HepG2 (cell line): ENCODE data around the gene DNAJC7. TPM values are rescaled to one million over a fixed set of nuclear protein-coding genes. Genes with fewer than 3 reads are reported as not detected.

ENCODE experiments used
- BCL3 ChIP-seq: sonication (generic); formaldehyde crosslinking; IDR thresholded peaks from 2 replicates; pipeline ENCODE4 v1.5.1; 2020; ENCODE audit warnings: mild to moderate bottlenecking, missing genetic modification reagents, moderate library complexity
- CEBPB ChIP-seq: IDR thresholded peaks from 2 replicates; pipeline ENCODE4 v1.6.1; 2011; ENCODE audit warnings: low read depth, low read length, improper control_type of control experiment, borderline replicate concordance
- HDAC2 ChIP-seq: sonication (generic); formaldehyde crosslinking; IDR thresholded peaks from 2 replicates; pipeline ENCODE4 v1.4.0; 2020; ENCODE audit warnings: missing genetic modification reagents
- HMGXB3 ChIP-seq: sonication (generic); formaldehyde crosslinking; IDR thresholded peaks from 2 replicates; pipeline ENCODE4 v1.4.0; 2020; ENCODE audit warnings: missing genetic modification reagents, borderline replicate concordance
- HNRNPL ChIP-seq: fragments of 200-400 bp; formaldehyde crosslinking; IDR thresholded peaks from 2 replicates; pipeline ENCODE4 v1.6.1; 2017; ENCODE audit warnings: mild to moderate bottlenecking, low read depth, low read length
- MIXL1 ChIP-seq: IDR thresholded peaks from 2 replicates; pipeline ENCODE4 v1.6.1; 2016
- RBFOX2 ChIP-seq: fragments of 200-400 bp; formaldehyde crosslinking; IDR thresholded peaks from 2 replicates; pipeline ENCODE4 v1.6.1; 2017; ENCODE audit warnings: low read depth, mild to moderate bottlenecking, low read length
- SALL2 ChIP-seq: sonication (generic); formaldehyde crosslinking; IDR thresholded peaks from 2 replicates; pipeline ENCODE4 v1.8.1; 2023; ENCODE audit warnings: mild to moderate bottlenecking, missing genetic modification reagents, inconsistent platforms
- TMF1 ChIP-seq: sonication (generic); formaldehyde crosslinking; IDR thresholded peaks from 2 replicates; pipeline ENCODE4 v1.8.1; 2022; ENCODE audit warnings: low read depth, missing genetic modification reagents
- ZBTB4 ChIP-seq: sonication (generic); formaldehyde crosslinking; IDR thresholded peaks from 2 replicates; pipeline ENCODE4 v1.4.0; 2020; ENCODE audit warnings: missing genetic modification reagents, mild to moderate bottlenecking, borderline replicate concordance
- polyA plus RNA-seq, 8 experiments: library from polyadenylated mRNA; depleted of rRNA in 3 of 8; stranded (reverse) in 7 of 8; unstranded in 1 of 8; fragments of >200 nt; fragmentation: Illumina TruSeq in 4 of 8; extraction: Trizol in 4 of 8; gene quantifications; 2 replicates each; pipeline versions ENCODE4 v1.2.1 to v1.2.3, GENCODE V29; 2011 to 2016; ENCODE audit warnings: low read depth in 4 of 8, missing spikeins in 1 of 8, mixed read lengths in 1 of 8; ENCODE audit not compliant: insufficient read depth in 1 of 8
- total RNA-seq, 5 experiments: library from RNA; depleted of rRNA; stranded (reverse); fragments of >200 nt; fragmentation: Illumina TruSeq; extraction: Trizol; gene quantifications; 2 replicates each; pipeline ENCODE4 v1.2.3, GENCODE V29; 2016; ENCODE audit warnings: low read depth in 1 of 5
- TF ChIP-seq, protein P1 (sequence below): sonication (generic); formaldehyde crosslinking; IDR thresholded peaks from 2 replicates; pipeline ENCODE4 v1.4.0; 2020; ENCODE audit warnings: mild to moderate bottlenecking, missing genetic modification reagents
- TF ChIP-seq, protein P2 (sequence below): sonication (generic); formaldehyde crosslinking; IDR thresholded peaks from 2 replicates; pipeline ENCODE4 v1.4.0; 2020; ENCODE audit warnings: missing genetic modification reagents; ENCODE audit errors: not compliant biosample characterization

The DNAJC7 gene
- total and polyA plus RNA-seq, 2 of the 13 experiments (the other 11 are each of a cell fraction or from before 2014, with no cell fraction given), result 47.7 to 132 TPM

- TF ChIP-seq, protein P1, sequence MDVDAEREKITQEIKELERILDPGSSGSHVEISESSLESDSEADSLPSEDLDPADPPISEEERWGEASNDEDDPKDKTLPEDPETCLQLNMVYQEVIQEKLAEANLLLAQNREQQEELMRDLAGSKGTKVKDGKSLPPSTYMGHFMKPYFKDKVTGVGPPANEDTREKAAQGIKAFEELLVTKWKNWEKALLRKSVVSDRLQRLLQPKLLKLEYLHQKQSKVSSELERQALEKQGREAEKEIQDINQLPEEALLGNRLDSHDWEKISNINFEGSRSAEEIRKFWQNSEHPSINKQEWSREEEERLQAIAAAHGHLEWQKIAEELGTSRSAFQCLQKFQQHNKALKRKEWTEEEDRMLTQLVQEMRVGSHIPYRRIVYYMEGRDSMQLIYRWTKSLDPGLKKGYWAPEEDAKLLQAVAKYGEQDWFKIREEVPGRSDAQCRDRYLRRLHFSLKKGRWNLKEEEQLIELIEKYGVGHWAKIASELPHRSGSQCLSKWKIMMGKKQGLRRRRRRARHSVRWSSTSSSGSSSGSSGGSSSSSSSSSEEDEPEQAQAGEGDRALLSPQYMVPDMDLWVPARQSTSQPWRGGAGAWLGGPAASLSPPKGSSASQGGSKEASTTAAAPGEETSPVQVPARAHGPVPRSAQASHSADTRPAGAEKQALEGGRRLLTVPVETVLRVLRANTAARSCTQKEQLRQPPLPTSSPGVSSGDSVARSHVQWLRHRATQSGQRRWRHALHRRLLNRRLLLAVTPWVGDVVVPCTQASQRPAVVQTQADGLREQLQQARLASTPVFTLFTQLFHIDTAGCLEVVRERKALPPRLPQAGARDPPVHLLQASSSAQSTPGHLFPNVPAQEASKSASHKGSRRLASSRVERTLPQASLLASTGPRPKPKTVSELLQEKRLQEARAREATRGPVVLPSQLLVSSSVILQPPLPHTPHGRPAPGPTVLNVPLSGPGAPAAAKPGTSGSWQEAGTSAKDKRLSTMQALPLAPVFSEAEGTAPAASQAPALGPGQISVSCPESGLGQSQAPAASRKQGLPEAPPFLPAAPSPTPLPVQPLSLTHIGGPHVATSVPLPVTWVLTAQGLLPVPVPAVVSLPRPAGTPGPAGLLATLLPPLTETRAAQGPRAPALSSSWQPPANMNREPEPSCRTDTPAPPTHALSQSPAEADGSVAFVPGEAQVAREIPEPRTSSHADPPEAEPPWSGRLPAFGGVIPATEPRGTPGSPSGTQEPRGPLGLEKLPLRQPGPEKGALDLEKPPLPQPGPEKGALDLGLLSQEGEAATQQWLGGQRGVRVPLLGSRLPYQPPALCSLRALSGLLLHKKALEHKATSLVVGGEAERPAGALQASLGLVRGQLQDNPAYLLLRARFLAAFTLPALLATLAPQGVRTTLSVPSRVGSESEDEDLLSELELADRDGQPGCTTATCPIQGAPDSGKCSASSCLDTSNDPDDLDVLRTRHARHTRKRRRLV (CRISPR knock-in tag), result no peak
- TF ChIP-seq, protein P2, sequence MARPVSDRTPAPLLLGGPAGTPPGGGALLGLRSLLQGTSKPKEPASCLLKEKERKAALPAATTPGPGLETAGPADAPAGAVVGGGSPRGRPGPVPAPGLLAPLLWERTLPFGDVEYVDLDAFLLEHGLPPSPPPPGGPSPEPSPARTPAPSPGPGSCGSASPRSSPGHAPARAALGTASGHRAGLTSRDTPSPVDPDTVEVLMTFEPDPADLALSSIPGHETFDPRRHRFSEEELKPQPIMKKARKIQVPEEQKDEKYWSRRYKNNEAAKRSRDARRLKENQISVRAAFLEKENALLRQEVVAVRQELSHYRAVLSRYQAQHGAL (CRISPR knock-in tag), result no peak
- TF ChIP-seq TMF1, result 0 out of 2 replicates have a peak, but pooled peaks have one; percentile 41
- peak; percentile 79 for TF ChIP-seq CEBPB
- peak; percentile 16; the same call in 1 of the 2 replicates for TF ChIP-seq MIXL1 (CRISPR knock-in tag)
- TF ChIP-seq RBFOX2, result no peak
- TF ChIP-seq ZBTB4 (CRISPR knock-in tag), result no peak
- TF ChIP-seq HNRNPL, result peak; percentile 78; the same call in 1 of the 2 replicates
- peak; percentile 27; the same call in 1 of the 2 replicates for TF ChIP-seq HMGXB3 (CRISPR knock-in tag)
- peak; percentile 70 for TF ChIP-seq SALL2 (CRISPR knock-in tag)
- TF ChIP-seq BCL3 (CRISPR knock-in tag), result peak; percentile 3; the same call in 1 of the 2 replicates
- TF ChIP-seq HDAC2 (CRISPR knock-in tag), result peak; percentile 22; the same call in 1 of the 2 replicates
Observed at GRCh38 chr17:41959336-41960095, 57.7 kb downstream of the DNAJC7 start (continued).
